Activated T-cell treated with anti-CD3 and anti-CD28 coated beads for 48 hours (primary cell): Measurements from ENCODE around the gene RET.
A peak's percentile ranks its signal among the peaks of the same experiment; 100 is the strongest.
"Not testable (repeated sequence)": the region's sequence is repeated elsewhere in the genome, so short reads cannot be mapped to it uniquely, and the experiment has no call there.

Experiments
- DNase-seq: peaks from one replicate; pipeline ENCODE4 v3.0.0-alpha.2; 2020; ENCODE audit warnings: low read depth

Gene RET

GRCh38 chr10:43078175-43078985, 1.5 kb downstream of the RET start:
- DNase-seq = no peak

- peak; percentile 21 for DNase-seq
Measured at GRCh38 chr10:43078986-43079273, 2.1 kb downstream of the RET start.

- no peak for DNase-seq
Measured at GRCh38 chr10:43079856-43080255, 3.0 kb downstream of the RET start.

GRCh38 chr10:43082087-43082486, 5.2 kb downstream of the RET start:
- no peak for DNase-seq

- DNase-seq = no peak
Measured at GRCh38 chr10:43082746-43083145, 5.9 kb downstream of the RET start.

- no peak for DNase-seq
Measured at GRCh38 chr10:43083764-43084163, 6.9 kb downstream of the RET start.

GRCh38 chr10:43084812-43085211, 7.9 kb downstream of the RET start:
- DNase-seq = no peak

GRCh38 chr10:43086321-43086942, 9.6 kb downstream of the RET start:
- DNase-seq = no peak

GRCh38 chr10:43089519-43089918, 12.7 kb downstream of the RET start:
- DNase-seq = no peak

GRCh38 chr10:43090188-43090587, 13.3 kb downstream of the RET start:
- no peak for DNase-seq

GRCh38 chr10:43090664-43091063, 13.8 kb downstream of the RET start:
- DNase-seq = no peak

GRCh38 chr10:43091846-43092245, 15.0 kb downstream of the RET start:
- no peak for DNase-seq

- no peak for DNase-seq
Measured at GRCh38 chr10:43093423-43094076, 16.7 kb downstream of the RET start.

- DNase-seq = no peak
Measured at GRCh38 chr10:43094085-43094484, 17.2 kb downstream of the RET start.

GRCh38 chr10:43099339-43099738, 22.5 kb downstream of the RET start:
- not testable (repeated sequence) for DNase-seq

GRCh38 chr10:43099928-43100327, 23.1 kb downstream of the RET start:
- no peak for DNase-seq

- no peak for DNase-seq
Measured at GRCh38 chr10:43100366-43100765, 23.5 kb downstream of the RET start.

- DNase-seq = no peak
Measured at GRCh38 chr10:43102063-43102828, 25.4 kb downstream of the RET start.

GRCh38 chr10:43105102-43105955, 28.5 kb downstream of the RET start:
- peak; percentile 84 for DNase-seq

- DNase-seq = no peak
Measured at GRCh38 chr10:43105956-43106229, 29.0 kb downstream of the RET start.

GRCh38 chr10:43106256-43107091, 29.6 kb downstream of the RET start:
- DNase-seq = no peak
